A549 (cell line): ENCODE results near the gene LRRIQ1. TPM values are rescaled to one million over a fixed set of nuclear protein-coding genes. Genes with fewer than 3 reads are reported as not detected.
"Not testable (repeated sequence)": the region's sequence is repeated elsewhere in the genome, so short reads cannot be mapped to it uniquely, and the experiment has no call there.

Source experiments
- ATAC-seq, 2 experiments: fragments of 200-7000 bp in 1 of 2; fragments of >200 bp in 1 of 2; cut with Nextera tagmentation in 1 of 2; cut with Tn5 transposase in 1 of 2; 3 replicates each; pipeline versions ENCODE4 v1.8.0 to v1.9.1; 2018 to 2020; ENCODE audit warnings: mild to moderate bottlenecking in 1 of 2, moderate library complexity in 1 of 2
- CTCF ChIA-PET: fragments of 300-600 bp; sonication (Branson Sonifier 250); formaldehyde crosslinking; extraction: SDS; loops from one replicate; lab custom pipeline; 2021; ENCODE audit warnings: antibody characterized with exemption, inconsistent platforms; lab: Yijun Ruan, JAX
- POLR2A ChIA-PET: fragments of 350-600 bp; formaldehyde crosslinking; extraction: SDS; loops from one replicate; lab custom pipeline; 2021; ENCODE audit warnings: antibody characterized with exemption, inconsistent platforms; lab: Yijun Ruan, JAX
- DNase-seq, 2 experiments: peaks; one replicate each; pipeline versions ENCODE4 v3.0.0 to v3.0.0-alpha.2; 2011 to 2016; ENCODE audit warnings: low read depth in 1 of 2, low spot score in 1 of 2
- FAIRE-seq: peaks from 2 replicates; lab custom pipeline; 2011; peaks lifted over from hg19 to GRCh38; lab: Jason Lieb, UNC
- H3K27ac ChIP-seq, 2 experiments: fragments of >200 bp; sonication (Bioruptor Twin); formaldehyde crosslinking; 3 replicates each; pipeline ENCODE4 v1.5.1; 2016 to 2017
- H3K4me1 ChIP-seq: fragments of >200 bp; sonication (Bioruptor Twin); formaldehyde crosslinking; 3 replicates; pipeline ENCODE4 v1.6.1; 2016
- H3K4me2 ChIP-seq: fragments of >200 bp; sonication (Bioruptor Twin); formaldehyde crosslinking; 3 replicates; pipeline ENCODE4 v1.6.1; 2016
- H3K4me3 ChIP-seq: fragments of >200 bp; sonication (Bioruptor Twin); formaldehyde crosslinking; 3 replicates; pipeline ENCODE4 v1.5.1; 2016
- H3K9me3 ChIP-seq: fragments of >200 bp; sonication (Bioruptor Twin); formaldehyde crosslinking; 3 replicates; pipeline ENCODE4 v1.6.1; 2016
- BHLHE40 ChIP-seq: IDR thresholded peaks from 2 replicates; pipeline ENCODE4 v1.6.1; 2012; ENCODE audit warnings: low read depth, low read length, inconsistent platforms
- CEBPB ChIP-seq, 2 experiments: fragments of >200 bp in 1 of 2; sonication (Bioruptor Twin) in 1 of 2; formaldehyde crosslinking in 1 of 2; IDR thresholded peaks; 2 replicates each; pipeline ENCODE4 v1.6.1; 2012 to 2016
- CHD2 ChIP-seq: fragments of 150-350 bp; IDR thresholded peaks from 2 replicates; pipeline ENCODE4 v1.6.1; 2014; ENCODE audit warnings: low read length; ENCODE audit not compliant: partially characterized antibody
- CHD4 ChIP-seq: fragments of 200-600 bp; sonication (generic); IDR thresholded peaks from 2 replicates; pipeline ENCODE4 v1.6.1; 2016; ENCODE audit warnings: antibody characterized with exemption, mild to moderate bottlenecking, borderline replicate concordance
- EHF ChIP-seq: fragments of 250-450 bp; sonication (Bioruptor Pico); IDR thresholded peaks from 2 replicates; pipeline ENCODE4 v1.5.0; 2020; ENCODE audit warnings: mild to moderate bottlenecking
- ELK1 ChIP-seq: fragments of 150-350 bp; IDR thresholded peaks from 2 replicates; pipeline ENCODE4 v1.6.1; 2014; ENCODE audit warnings: low read depth, mild to moderate bottlenecking, low read length
- EP300 ChIP-seq, 2 experiments: fragments of >200 bp; sonication (Bioruptor Twin); formaldehyde crosslinking; IDR thresholded peaks; 2 replicates in 1 of 2; 3 replicates in 1 of 2; pipeline ENCODE4 v1.6.1; 2016 to 2017
- FOSL2 ChIP-seq, 2 experiments: fragments of 450-650 bp in 1 of 2; fragments of >200 bp in 1 of 2; sonication (Bioruptor Twin) in 1 of 2; formaldehyde crosslinking; IDR thresholded peaks; 2 replicates each; pipeline versions ENCODE4 v1.5.0 to v1.6.1; 2016 to 2020; ENCODE audit warnings: mild to moderate bottlenecking in 1 of 2, moderate library complexity in 1 of 2
- HES2 ChIP-seq: fragments of >200 bp; sonication (Bioruptor Twin); formaldehyde crosslinking; IDR thresholded peaks from 2 replicates; pipeline ENCODE4 v1.6.1; 2016
- MAZ ChIP-seq: fragments of 150-350 bp; IDR thresholded peaks from 2 replicates; pipeline ENCODE4 v1.6.1; 2014; ENCODE audit warnings: antibody characterized with exemption, low read depth, low read length, borderline replicate concordance
- NR3C1 ChIP-seq: fragments of >200 bp; sonication (Bioruptor Twin); formaldehyde crosslinking; IDR thresholded peaks from 3 replicates; pipeline ENCODE4 v1.6.1; 2017
- POLR2AphosphoS2 ChIP-seq: conservative IDR thresholded peaks from 2 replicates; pipeline ENCODE4 v1.6.1; 2012; ENCODE audit warnings: low read length, improper control_type of control experiment, inconsistent platforms
- RARB ChIP-seq: fragments of 250-450 bp; sonication (Bioruptor Pico); IDR thresholded peaks from 2 replicates; pipeline ENCODE4 v1.8.0; 2021; ENCODE audit warnings: mild to moderate bottlenecking, moderate library complexity
- REST ChIP-seq: fragments of 200-600 bp; sonication (generic); IDR thresholded peaks from 2 replicates; pipeline ENCODE4 v1.6.1; 2016; ENCODE audit warnings: antibody characterized with exemption, mild to moderate bottlenecking, moderate library complexity
- RFX5 ChIP-seq: fragments of 450-650 bp; IDR thresholded peaks from 2 replicates; pipeline ENCODE4 v1.7.1; 2014; ENCODE audit warnings: antibody characterized with exemption, mild to moderate bottlenecking, moderate library complexity
- SMC3 ChIP-seq: fragments of >200 bp; sonication (Bioruptor Twin); formaldehyde crosslinking; IDR thresholded peaks from 3 replicates; pipeline ENCODE4 v1.6.1; 2018; ENCODE audit warnings: inconsistent platforms
- ZC3H11A ChIP-seq: fragments of 450-650 bp; IDR thresholded peaks from 2 replicates; pipeline ENCODE4 v1.6.1; 2014; ENCODE audit warnings: antibody characterized with exemption, mild to moderate bottlenecking
- ZFP36 ChIP-seq: fragments of 450-650 bp; IDR thresholded peaks from 2 replicates; pipeline ENCODE4 v1.6.1; 2014; ENCODE audit warnings: borderline replicate concordance; ENCODE audit not compliant: partially characterized antibody
- WGBS: methylation state at CpG from one replicate; pipeline ENCODE4 v1.1.6; 2017; ENCODE audit errors: missing lambda C conversion rate; 5-methylcytosine and 5-hydroxymethylcytosine counted together
- polyA plus RNA-seq, 4 experiments: library from polyadenylated mRNA; depleted of rRNA in 3 of 4; stranded (reverse); fragments of >200 nt; fragmentation: RNase III in 1 of 4; extraction: RNeasy Plus Mini Kit Qiagen cat#74134 plus additional on column Dnase treatment in 1 of 4; gene quantifications; 2 replicates in 3 of 4; 3 replicates in 1 of 4; pipeline ENCODE4 v1.2.3, GENCODE V29; 2011 to 2017

Gene LRRIQ1
- polyA plus RNA-seq, 2 of the 4 experiments (the other 2 are of a cell fraction), result 1.4 to 3.7 TPM

GRCh38 chr12:85002778-85003296, 33.3 kb upstream of the LRRIQ1 start:
- H3K4me2 ChIP-seq, result no peak overlapping the region
- ATAC-seq (no peak), DNase-seq (no peak), FAIRE-seq (no peak)
- no peak overlapping the region for H3K27ac ChIP-seq
- POLR2A ChIA-PET, result no interaction called here
- 40% methylated on average over 3 of the region's 3 CpGs for WGBS
- H3K9me3 ChIP-seq, result no peaks in the 10 kb centered on the region
- TF ChIP-seq MAZ, result no peak
- TF ChIP-seq EP300 (IDR thresholded peaks at IDR 0.05), result no peak
- no peak for TF ChIP-seq ZC3H11A
- TF ChIP-seq RFX5, result no peak
- TF ChIP-seq CHD2, result no peak
- TF ChIP-seq POLR2AphosphoS2, result no peak
- TF ChIP-seq RARB, result no peak
- TF ChIP-seq CHD4, result no peak
- no peak for TF ChIP-seq ELK1
- no peak for TF ChIP-seq FOSL2 (IDR thresholded peaks at IDR 0.05)
- TF ChIP-seq FOSL2 (CRISPR knock-in tag; IDR thresholded peaks at IDR 0.05), result no peak
- no peak for TF ChIP-seq HES2
- TF ChIP-seq BHLHE40, result no peak
- no peak for TF ChIP-seq ZFP36
- TF ChIP-seq NR3C1, result no peak
- TF ChIP-seq SMC3, result no peak
- TF ChIP-seq EHF (CRISPR knock-in tag), result no peak
- no peak overlapping the region for H3K4me3 ChIP-seq
- no peaks in the 10 kb centered on the region for H3K4me1 ChIP-seq
- CTCF ChIA-PET, result no interaction called here

- H3K4me1 ChIP-seq, result no peaks in the 10 kb centered on the region
- DNase-seq (no peak), FAIRE-seq (no peak), ATAC-seq (no peak)
- H3K4me3 ChIP-seq, result no peak overlapping the region
- ChIA-PET POLR2A (no interaction called here), CTCF (no interaction called here)
- H3K9me3 ChIP-seq, result no peaks in the 10 kb centered on the region
- no peak overlapping the region for H3K27ac ChIP-seq
- TF ChIP-seq MAZ (no peak), RARB (no peak)
- H3K4me2 ChIP-seq, result no peak overlapping the region
These were observed 31.9 kb upstream of the LRRIQ1 start for GRCh38 chr12:85004204-85004603.

GRCh38 chr12:85005047-85005446, 31.1 kb upstream of the LRRIQ1 start:
- H3K4me3 ChIP-seq, DNase-seq, CTCF ChIA-PET, FAIRE-seq, ATAC-seq, POLR2A ChIA-PET, H3K4me1 ChIP-seq, H3K9me3 ChIP-seq, H3K4me2 ChIP-seq, H3K27ac ChIP-seq: not testable (repeated sequence)
- WGBS, result 26% methylated on average over 2 of the region's 2 CpGs

GRCh38 chr12:85005615-85006014, 30.5 kb upstream of the LRRIQ1 start:
- H3K27ac ChIP-seq, result no peak overlapping the region
- WGBS, result 33% methylated on average over 1 of the region's 1 CpG
- CTCF ChIA-PET, result no interaction called here
- POLR2A ChIA-PET, result no interaction called here
- ATAC-seq (no peak), DNase-seq (no peak), FAIRE-seq (no peak)
- H3K4me2 ChIP-seq, result no peak overlapping the region
- no peaks in the 10 kb centered on the region for H3K4me1 ChIP-seq
- H3K9me3 ChIP-seq, result no peaks in the 10 kb centered on the region
- TF ChIP-seq CEBPB (IDR thresholded peaks at IDR 0.05) (no peak), SMC3 (no peak), REST (no peak), CHD2 (no peak)
- H3K4me3 ChIP-seq, result no peak overlapping the region
